ENCODE data around the gene CEP78. TPM values are rescaled to one million over a fixed set of nuclear protein-coding genes. Genes with fewer than 3 reads are reported as not detected.
"Not testable (repeated sequence)": the region's sequence is repeated elsewhere in the genome, so short reads cannot be mapped to it uniquely, and the experiment has no call there.

Gene CEP78
- total RNA-seq, 2 donors from 2014 or later = 42.3 to 43.6 TPM

DNA sequence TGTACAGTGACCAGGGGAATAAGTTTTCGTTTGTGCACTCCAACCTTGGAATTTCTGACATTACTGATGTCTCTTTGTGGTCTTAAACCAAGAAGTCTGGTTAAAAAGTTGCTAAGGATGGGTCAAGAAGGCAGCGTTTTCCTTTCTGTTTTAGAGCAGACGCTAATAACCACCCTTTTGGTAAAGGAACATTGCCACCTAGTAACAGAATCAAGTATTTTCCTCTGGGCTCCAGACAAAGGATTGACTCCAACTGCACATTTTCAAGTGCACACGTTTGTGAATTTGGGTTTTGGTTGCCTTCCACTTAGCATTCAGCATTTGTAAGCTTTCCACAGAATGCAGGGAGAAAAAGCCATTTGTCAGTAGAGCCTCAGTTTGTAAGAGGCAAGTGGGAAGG lies 22.2 kb upstream of the CEP78 start:
- Mint-ChIP-seq H3K27me3 (ENCODE audit: low read depth) (no peaks in the 10 kb centered on the region), H3K27ac (no peak overlapping the region), H3K36me3 (ENCODE audit: insufficient read depth in 2 of 2) (no peaks in the 10 kb centered on the region), H3K9me3 (no peaks in the 10 kb centered on the region), H3K4me3 (peak overlapping the region in 1 of 2 donors; percentile 67), H3K4me1 (ENCODE audit: low read depth) (peaks cover 39% of the 10 kb centered on the region)
- no peak for DNase-seq
- ATAC-seq (replicated peaks in 1 of 2) = peak in 1 of 2 donors; percentile 52

DNA sequence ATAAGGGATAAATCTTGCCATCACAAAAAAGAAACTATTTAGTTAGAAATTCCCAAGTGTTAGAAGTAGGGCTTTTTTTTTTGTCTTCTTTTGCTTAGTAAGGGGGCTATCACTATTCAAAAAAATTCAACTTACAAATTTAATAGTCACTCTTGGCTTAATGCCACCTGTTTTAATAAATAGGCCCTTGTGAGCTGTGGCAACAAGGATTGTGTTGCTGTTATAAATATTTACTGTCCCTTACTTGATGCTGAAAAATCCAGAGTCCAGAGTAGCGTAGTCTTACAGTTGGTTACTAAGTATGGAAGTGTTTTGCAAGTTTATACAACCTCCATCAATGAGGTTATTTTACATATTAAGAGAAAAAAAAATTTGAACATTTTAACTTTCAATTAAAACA lies 21.4 kb upstream of the CEP78 start:
- no peak overlapping the region for H3K4me3 Mint-ChIP-seq
- ATAC-seq (replicated peaks in 1 of 2) (no peak), DNase-seq (no peak)
- peaks cover 44% of the 10 kb centered on the region for H3K4me1 Mint-ChIP-seq (ENCODE audit: low read depth)
- no peaks in the 10 kb centered on the region for H3K36me3 Mint-ChIP-seq (ENCODE audit: insufficient read depth in 2 of 2)
- H3K9me3 Mint-ChIP-seq = no peaks in the 10 kb centered on the region
- no peaks in the 10 kb centered on the region for H3K27me3 Mint-ChIP-seq (ENCODE audit: low read depth)
- no peak overlapping the region for H3K27ac Mint-ChIP-seq

DNA sequence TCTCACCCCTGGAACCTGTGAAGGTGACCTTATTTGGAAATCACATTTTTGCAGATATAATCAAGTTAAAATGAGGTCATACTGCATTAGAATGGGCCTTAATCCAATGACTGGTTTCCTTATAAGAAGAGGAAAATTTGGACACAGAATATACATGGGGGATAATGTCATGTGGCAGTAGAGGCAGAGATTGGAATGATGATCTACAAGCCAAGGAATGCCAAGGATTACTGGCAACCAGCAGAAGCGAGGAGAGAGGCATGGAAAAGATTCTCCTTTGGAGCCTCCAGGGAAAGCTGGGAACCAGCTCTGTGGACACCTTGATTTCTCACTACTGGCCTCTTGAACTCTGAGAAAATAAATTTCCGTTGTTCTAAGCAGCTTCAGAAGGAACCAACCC lies 20.2 kb upstream of the CEP78 start:
- ATAC-seq (replicated peaks in 1 of 2) = no peak
- Mint-ChIP-seq H3K27ac (no peak overlapping the region), H3K27me3 (ENCODE audit: low read depth) (no peaks in the 10 kb centered on the region), H3K4me3 (no peak overlapping the region), H3K36me3 (ENCODE audit: insufficient read depth in 2 of 2) (no peaks in the 10 kb centered on the region), H3K4me1 (ENCODE audit: low read depth) (peaks cover 40% of the 10 kb centered on the region), H3K9me3 (no peaks in the 10 kb centered on the region)
- no peak for DNase-seq

DNA sequence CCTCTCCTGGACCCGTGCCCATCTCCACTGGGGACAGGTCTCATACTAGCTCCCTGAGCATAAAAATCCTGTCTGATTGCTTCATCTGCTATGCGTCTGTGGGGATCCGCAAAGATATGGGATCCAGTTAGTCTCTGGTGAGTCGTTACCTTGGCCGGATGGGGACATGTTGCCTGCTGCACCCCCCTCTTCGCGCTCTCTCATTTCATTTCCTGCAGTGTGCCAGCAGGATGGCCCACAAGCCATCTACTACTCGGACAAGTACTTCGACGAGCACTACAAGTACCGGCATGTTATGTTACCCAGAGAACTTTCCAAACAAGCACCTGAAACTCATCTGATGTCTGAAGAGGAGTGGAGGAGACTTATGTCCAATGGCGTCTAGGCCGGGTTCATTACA lies 17.0 kb upstream of the CEP78 start:
- no peak overlapping the region for H3K4me3 Mint-ChIP-seq
- H3K27me3 Mint-ChIP-seq (ENCODE audit: low read depth) = no peaks in the 10 kb centered on the region
- no peak for DNase-seq

DNA sequence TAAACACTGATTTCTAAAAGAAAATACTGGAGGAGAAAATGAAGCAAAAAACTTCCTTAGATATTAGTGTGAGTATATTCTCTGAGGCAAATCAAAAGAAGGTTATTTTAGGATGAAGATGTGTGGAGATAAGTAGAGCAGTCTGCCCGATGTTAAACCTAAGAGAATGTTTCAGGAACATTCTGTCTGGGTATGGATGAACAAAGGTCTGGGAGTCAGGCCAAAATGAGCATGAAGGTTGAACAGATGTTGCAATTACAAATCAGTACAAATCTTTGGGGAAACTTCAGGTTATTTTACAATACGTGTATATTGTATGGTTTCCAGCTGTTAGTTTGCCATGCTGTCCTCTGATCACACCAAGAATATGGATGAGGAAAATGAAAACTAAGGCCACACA lies 14.4 kb upstream of the CEP78 start:
- H3K9me3 Mint-ChIP-seq = no peaks in the 10 kb centered on the region
- no peak for DNase-seq
- H3K27ac Mint-ChIP-seq = no peak overlapping the region
- H3K36me3 Mint-ChIP-seq (ENCODE audit: insufficient read depth in 2 of 2) = peaks cover 0 to 2% of the 10 kb centered on the region in 2 donors
- H3K27me3 Mint-ChIP-seq (ENCODE audit: low read depth) = no peaks in the 10 kb centered on the region
- no peak for ATAC-seq (replicated peaks in 1 of 2)
- H3K4me1 Mint-ChIP-seq (ENCODE audit: low read depth) = peaks cover 7% of the 10 kb centered on the region
- H3K4me3 Mint-ChIP-seq = no peak overlapping the region

More for the DNA sequence above, 17.0 kb upstream of the CEP78 start:
- H3K27ac Mint-ChIP-seq = no peak overlapping the region
- no peaks in the 10 kb centered on the region for H3K9me3 Mint-ChIP-seq
- H3K4me1 Mint-ChIP-seq (ENCODE audit: low read depth) = peaks cover 8% of the 10 kb centered on the region
- peaks cover 0 to 2% of the 10 kb centered on the region in 2 donors for H3K36me3 Mint-ChIP-seq (ENCODE audit: insufficient read depth in 2 of 2)
- no peak for ATAC-seq (replicated peaks in 1 of 2)

DNA sequence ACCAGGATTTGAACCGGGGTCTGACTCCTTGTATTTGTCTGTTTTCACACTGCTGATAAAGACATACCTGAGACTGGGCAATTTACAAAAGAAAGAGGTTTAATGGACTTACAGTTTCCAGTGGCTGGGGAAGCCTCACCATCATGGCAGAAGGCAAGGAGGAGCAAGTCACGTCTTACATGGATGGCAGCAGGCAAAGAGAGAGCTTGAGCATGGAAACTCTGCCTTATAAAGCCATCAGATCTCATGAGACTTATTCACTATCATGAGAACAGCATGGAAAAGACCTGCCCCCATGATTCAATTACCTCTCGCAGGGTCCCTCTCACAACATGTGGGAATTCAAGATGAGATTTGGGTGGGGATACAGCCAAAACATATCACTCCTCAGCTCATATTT lies 14.0 kb upstream of the CEP78 start:
- not testable (repeated sequence) for H3K27me3 Mint-ChIP-seq (ENCODE audit: low read depth); DNase-seq; H3K27ac Mint-ChIP-seq; H3K36me3 Mint-ChIP-seq (ENCODE audit: insufficient read depth in 2 of 2); H3K9me3 Mint-ChIP-seq; ATAC-seq (replicated peaks in 1 of 2); H3K4me1 Mint-ChIP-seq (ENCODE audit: low read depth); H3K4me3 Mint-ChIP-seq

DNA sequence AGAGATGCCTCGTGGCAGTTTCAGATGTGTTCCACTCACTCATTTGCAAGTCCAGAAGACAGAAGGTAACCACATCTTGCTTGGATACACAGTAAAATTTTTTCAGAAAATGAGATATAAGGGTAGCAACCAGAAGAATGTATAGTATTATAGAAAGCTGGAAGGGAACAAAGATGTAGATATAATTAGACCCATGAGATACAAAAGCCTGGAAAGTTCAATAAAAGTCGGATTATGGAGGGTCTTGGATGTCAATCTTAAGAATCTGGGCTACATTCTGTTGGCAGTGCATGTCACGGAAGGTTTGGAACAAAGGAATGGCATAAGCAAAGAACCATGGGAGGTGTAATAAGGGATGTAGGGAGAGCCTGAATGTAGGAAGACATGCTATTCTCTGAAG lies 5.1 kb upstream of the CEP78 start:
- H3K27ac Mint-ChIP-seq = no peak overlapping the region
- H3K4me1 Mint-ChIP-seq (ENCODE audit: low read depth) = no peaks in the 10 kb centered on the region
- no peak for ATAC-seq (replicated peaks in 1 of 2)
- no peaks in the 10 kb centered on the region for H3K27me3 Mint-ChIP-seq (ENCODE audit: low read depth)
- H3K9me3 Mint-ChIP-seq = no peaks in the 10 kb centered on the region
- H3K4me3 Mint-ChIP-seq = peak overlapping the region in 1 of 2 donors; percentile 16
- DNase-seq = no peak
- peaks cover under 1 to 2% of the 10 kb centered on the region in 2 donors for H3K36me3 Mint-ChIP-seq (ENCODE audit: insufficient read depth in 2 of 2)

DNA sequence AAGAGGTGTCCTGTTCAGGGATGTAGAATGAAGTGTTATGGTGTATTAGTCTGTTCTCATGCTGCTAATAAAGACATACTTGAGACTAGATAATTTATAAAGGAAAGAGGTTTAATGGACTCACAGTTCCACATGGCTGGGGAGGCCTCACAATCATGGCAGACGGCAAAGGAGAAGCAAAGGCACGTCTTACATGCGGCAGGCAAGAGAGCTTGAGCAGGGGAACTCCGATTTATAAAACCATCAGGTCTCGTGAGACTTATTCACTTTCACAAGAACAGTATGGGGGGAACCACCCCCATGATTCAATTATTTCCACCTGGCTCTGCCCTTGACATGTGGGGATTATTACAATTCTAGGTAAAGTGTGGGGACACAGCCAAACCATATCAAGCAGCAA lies 3.4 kb upstream of the CEP78 start:
- H3K4me1 Mint-ChIP-seq (ENCODE audit: low read depth); H3K36me3 Mint-ChIP-seq (ENCODE audit: insufficient read depth in 2 of 2); ATAC-seq (replicated peaks in 1 of 2); H3K27me3 Mint-ChIP-seq (ENCODE audit: low read depth); H3K4me3 Mint-ChIP-seq; H3K27ac Mint-ChIP-seq; H3K9me3 Mint-ChIP-seq: not testable (repeated sequence)
- DNase-seq = peak in 1 of 2 donors; percentile 8

DNA sequence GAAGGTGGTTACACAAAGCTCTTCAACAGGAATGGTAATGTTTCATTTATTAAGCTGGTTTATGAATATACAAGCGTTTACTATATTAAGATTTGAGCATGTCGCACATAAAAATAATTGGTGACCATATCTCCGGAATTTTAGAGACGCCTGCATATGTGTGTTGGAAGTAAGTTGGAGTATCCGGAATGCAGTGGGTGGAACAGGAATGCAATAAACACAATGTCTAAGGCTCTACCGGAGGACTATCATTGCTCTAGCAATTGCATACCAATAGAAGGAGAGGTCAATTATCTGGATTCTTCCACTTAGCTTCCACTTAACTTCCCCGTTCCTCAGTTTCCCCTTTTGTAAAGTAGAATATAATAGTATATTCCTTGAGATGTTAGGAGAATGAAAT lies 1.1 kb upstream of the CEP78 start:
- no peak for ATAC-seq (replicated peaks in 1 of 2)
- DNase-seq = no peak
- H3K9me3 Mint-ChIP-seq = no peaks in the 10 kb centered on the region
- H3K36me3 Mint-ChIP-seq (ENCODE audit: insufficient read depth in 2 of 2) = peaks cover 6 to 10% of the 10 kb centered on the region in 2 donors
- peak overlapping the region in 1 of 2 donors; percentile 91 for H3K4me3 Mint-ChIP-seq
- peaks cover 26% of the 10 kb centered on the region for H3K4me1 Mint-ChIP-seq (ENCODE audit: low read depth)
- H3K27ac Mint-ChIP-seq = peak overlapping the region; percentile 51
- H3K27me3 Mint-ChIP-seq (ENCODE audit: low read depth) = no peaks in the 10 kb centered on the region

DNA sequence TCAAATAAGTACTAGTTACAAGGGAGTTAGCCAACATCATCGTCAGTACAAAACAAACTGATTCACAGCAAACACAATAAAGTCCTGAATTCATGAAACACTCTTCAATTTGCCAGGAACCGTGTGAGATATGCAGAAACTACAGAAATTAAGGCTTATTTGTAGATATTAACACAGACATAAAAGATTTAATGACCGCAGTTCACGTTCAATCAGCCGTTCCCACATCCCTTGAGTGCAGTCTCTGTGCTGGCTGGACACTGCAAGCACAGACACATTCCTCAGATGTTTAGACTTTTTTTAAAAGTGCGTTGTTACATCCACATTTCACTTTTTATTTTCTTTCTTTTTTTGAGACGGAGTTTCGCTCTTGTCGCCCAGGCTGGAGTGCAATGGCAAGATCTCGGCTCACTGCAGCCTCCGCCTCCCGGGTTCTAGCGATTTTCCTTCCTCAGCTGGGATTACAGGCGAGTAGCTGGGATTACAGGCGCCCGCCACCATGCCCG lies 566 bp upstream of the CEP78 start:
- Mint-ChIP-seq H3K4me1 (ENCODE audit: low read depth) (peaks cover 31% of the 10 kb centered on the region), H3K4me3 (peak overlapping the region in 1 of 2 donors; percentile 91), H3K27ac (peak overlapping the region; percentile 89), H3K9me3 (no peaks in the 10 kb centered on the region), H3K27me3 (ENCODE audit: low read depth) (no peaks in the 10 kb centered on the region), H3K36me3 (ENCODE audit: insufficient read depth in 2 of 2) (peaks cover 6 to 10% of the 10 kb centered on the region in 2 donors)
- DNase-seq (no peak), ATAC-seq (replicated peaks in 1 of 2) (no peak)

DNA sequence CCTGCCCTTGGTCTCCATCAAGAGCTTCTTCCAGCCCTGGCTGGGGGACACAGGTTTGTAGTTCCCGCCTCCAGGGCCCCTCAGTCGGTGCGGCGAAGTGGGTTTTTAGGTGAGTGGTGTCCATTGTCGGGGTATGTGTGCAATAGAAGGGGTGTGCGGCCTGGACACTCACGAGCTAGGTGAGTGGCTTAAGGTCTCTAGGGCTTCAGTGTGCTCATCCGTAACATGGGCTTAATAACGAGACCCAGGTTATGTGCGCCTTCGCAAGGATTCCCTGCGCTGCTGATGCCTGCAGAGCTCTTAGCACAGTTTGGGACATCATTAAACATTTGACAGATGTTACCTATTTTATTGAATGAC lies 656 bp downstream of the CEP78 start:
- H3K9me3 Mint-ChIP-seq = no peaks in the 10 kb centered on the region
- H3K27me3 Mint-ChIP-seq (ENCODE audit: low read depth) = no peaks in the 10 kb centered on the region
- ATAC-seq (replicated peaks in 1 of 2) (peak; percentile 5 to 13), DNase-seq (no peak)
- H3K27ac Mint-ChIP-seq = peak overlapping the region; percentile 27
- H3K4me1 Mint-ChIP-seq (ENCODE audit: low read depth) = peaks cover 33% of the 10 kb centered on the region
- peaks cover 6 to 10% of the 10 kb centered on the region in 2 donors for H3K36me3 Mint-ChIP-seq (ENCODE audit: insufficient read depth in 2 of 2)
- H3K4me3 Mint-ChIP-seq = peak overlapping the region in 1 of 2 donors; percentile 91

DNA sequence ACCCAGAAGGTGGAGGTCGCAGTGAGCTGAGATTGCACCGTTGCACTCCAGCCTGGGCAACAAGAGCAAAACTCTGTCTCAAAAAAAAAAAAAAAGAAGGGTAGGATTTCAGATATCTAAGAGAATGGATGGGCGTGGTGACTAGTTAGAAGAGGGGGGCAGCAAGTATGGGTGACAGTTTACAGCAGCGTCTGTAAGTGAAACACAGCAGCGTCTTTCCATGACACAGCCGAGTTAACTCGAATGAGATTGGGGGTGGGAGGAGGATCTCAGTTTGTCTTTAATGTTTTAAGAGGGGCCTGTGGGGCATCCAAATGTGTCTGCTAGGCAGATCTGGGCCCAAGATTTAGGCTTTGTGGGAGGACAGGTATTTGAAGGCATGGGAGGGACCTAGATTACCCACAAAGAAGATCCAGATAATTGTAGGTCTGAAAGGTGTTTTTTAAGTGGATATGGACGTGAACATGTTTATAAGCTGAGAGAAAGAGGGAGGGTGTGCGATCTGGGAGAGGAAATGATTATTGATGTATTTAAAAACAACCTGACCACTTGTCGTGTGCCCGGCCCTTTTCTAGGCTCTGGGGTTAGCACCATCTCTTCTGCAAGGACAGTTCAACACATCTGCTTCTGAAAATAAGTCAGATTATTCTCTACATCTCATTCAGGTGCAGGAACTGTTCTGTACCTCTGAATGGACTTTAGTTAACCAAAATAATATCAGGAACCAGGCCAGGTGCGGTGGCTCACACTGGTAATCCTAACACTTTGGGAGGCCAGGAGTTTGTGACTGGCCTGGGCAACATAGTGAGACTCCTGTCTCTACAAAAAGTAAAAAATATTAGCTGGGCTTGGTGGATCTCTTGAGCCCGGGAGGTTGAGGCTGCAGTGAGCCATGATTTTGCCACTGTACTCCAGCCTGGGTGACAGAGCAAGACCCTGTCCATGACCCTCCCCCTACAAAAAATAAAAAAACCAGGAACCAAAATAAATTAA lies 2.5 kb downstream of the CEP78 start:
- ATAC-seq (replicated peaks in 1 of 2) (no peak), DNase-seq (no peak)
- no peaks in the 10 kb centered on the region for H3K27me3 Mint-ChIP-seq (ENCODE audit: low read depth)
- peaks cover 38% of the 10 kb centered on the region for H3K4me1 Mint-ChIP-seq (ENCODE audit: low read depth)
- H3K9me3 Mint-ChIP-seq = no peaks in the 10 kb centered on the region
- H3K27ac Mint-ChIP-seq = peak overlapping the region; percentile 57
- H3K36me3 Mint-ChIP-seq (ENCODE audit: insufficient read depth in 2 of 2) = peaks cover 6 to 16% of the 10 kb centered on the region in 2 donors
- peak overlapping the region; percentile 47 to 73 for H3K4me3 Mint-ChIP-seq

DNA sequence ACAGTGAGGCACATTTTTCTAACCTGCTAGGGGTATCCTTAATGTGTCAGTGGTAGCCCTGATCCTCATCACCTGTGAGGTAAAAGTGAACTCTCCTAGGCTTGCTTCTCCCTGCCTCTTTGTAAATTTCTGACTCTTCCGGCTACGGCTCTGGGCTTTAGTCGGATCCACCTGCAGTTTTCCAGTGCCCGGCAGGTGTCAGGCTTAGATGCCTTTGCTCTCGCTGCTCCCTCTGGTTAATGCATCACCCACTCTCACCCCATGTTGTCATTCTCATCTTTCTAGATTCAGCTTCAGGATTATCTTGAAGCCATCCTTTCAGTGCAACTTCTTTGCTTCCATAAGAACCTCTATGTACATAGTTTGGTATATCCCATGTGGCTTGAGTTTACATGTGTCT lies 3.6 kb downstream of the CEP78 start:
- H3K4me3 Mint-ChIP-seq = peak overlapping the region; percentile 59 to 73
- peaks cover 38% of the 10 kb centered on the region for H3K4me1 Mint-ChIP-seq (ENCODE audit: low read depth)
- ATAC-seq (replicated peaks in 1 of 2) (no peak), DNase-seq (no peak)
- peaks cover 6 to 20% of the 10 kb centered on the region in 2 donors for H3K36me3 Mint-ChIP-seq (ENCODE audit: insufficient read depth in 2 of 2)
- H3K27me3 Mint-ChIP-seq (ENCODE audit: low read depth) = no peaks in the 10 kb centered on the region
- H3K27ac Mint-ChIP-seq = peak overlapping the region; percentile 21
- H3K9me3 Mint-ChIP-seq = no peaks in the 10 kb centered on the region
